K562 (cell line): ENCODE measurements around the gene RPS6KA2. TPM values are rescaled to one million over a fixed set of nuclear protein-coding genes. Genes with fewer than 3 reads are reported as not detected.

Experiments used
- HBP1 ChIP-seq: fragments of 450-650 bp; formaldehyde crosslinking; IDR thresholded peaks from 2 replicates; pipeline ENCODE4 v1.4.0; 2022; ENCODE audit warnings: missing genetic modification characterization
- MNT ChIP-seq, 2 experiments: fragments of 450-650 bp; conservative IDR thresholded peaks; 2 replicates each; pipeline ENCODE4 v1.6.1; 2017; ENCODE audit warnings: mild to moderate bottlenecking in 2 of 2, moderate library complexity in 2 of 2
- NFYB ChIP-seq: IDR thresholded peaks from 2 replicates; pipeline ENCODE4 v1.6.1; 2011; ENCODE audit warnings: mild to moderate bottlenecking, moderate library complexity; ENCODE audit not compliant: insufficient read length; ENCODE audit errors: extremely low read depth
- NR2C2 ChIP-seq, 2 experiments: fragments of 200-800 bp in 1 of 2; sonication (Bioruptor generic) in 1 of 2; sonication (generic) in 1 of 2; formaldehyde crosslinking in 1 of 2; IDR thresholded peaks; 2 replicates each; pipeline versions ENCODE4 v1.6.1 to v1.8.0; 2016 to 2022; ENCODE audit warnings: mild to moderate bottlenecking in 1 of 2, missing compliant biosample characterization in 1 of 2, missing genetic modification characterization in 1 of 2, missing genetic modification reagents in 1 of 2
- RAD51 ChIP-seq: fragments of 450-650 bp; IDR thresholded peaks from 2 replicates; pipeline ENCODE4 v1.7.1; 2016; ENCODE audit warnings: low read depth, mild to moderate bottlenecking, borderline replicate concordance
- ZNF280A ChIP-seq: fragments of 450-650 bp; IDR thresholded peaks from 2 replicates; pipeline ENCODE4 v1.6.1; 2018; ENCODE audit warnings: mild to moderate bottlenecking, low read depth; ENCODE audit not compliant: partially characterized antibody
- polyA plus RNA-seq, 8 experiments: library from polyadenylated mRNA; depleted of rRNA in 4 of 8; stranded (reverse) in 5 of 8; unstranded in 3 of 8; fragments of >200 nt; fragmentation: Nextera tagmentation in 2 of 8; fragmentation: Illumina TruSeq in 1 of 8; extraction: Ambion mirVana in 2 of 8; extraction: Trizol in 1 of 8; gene quantifications; 2 replicates each; pipeline versions ENCODE4 v1.2.1 to v1.2.3, GENCODE V29; 2011 to 2014; ENCODE audit warnings: inconsistent platforms in 1 of 8, missing spikeins in 1 of 8
- total RNA-seq, 7 experiments: library from RNA; depleted of rRNA in 6 of 7; stranded (reverse); fragments of >200 nt in 6 of 7; fragmentation: Illumina TruSeq in 2 of 7; extraction: Trizol in 2 of 7; gene quantifications; 2 replicates each; pipeline versions ENCODE4 v1.2.1 to v1.2.3, GENCODE V29; 2011 to 2021; ENCODE audit warnings: low replicate concordance in 1 of 7

Gene RPS6KA2
- total and polyA plus RNA-seq, 9 of the 15 experiments (the other 6 are each of a cell fraction or from before 2014, with no cell fraction given) = 0.29 to 1.00 (median 0.53) TPM

- TF ChIP-seq ZNF280A (no peak), NFYB (no peak), RAD51 (no peak), HBP1 (CRISPR knock-in tag) (no peak), MNT (conservative IDR thresholded peaks at IDR 0.05) (no peak), NR2C2 (CRISPR knock-in tag; IDR thresholded peaks at IDR 0.05) (no peak), NR2C2 (tag; IDR thresholded peaks at IDR 0.05) (no peak)
These were observed 15.6 kb upstream of the RPS6KA2 start (continued) for GRCh38 chr6:166642646-166643045.
